PC-3 (cell line): Measurements from ENCODE around the gene EFNA5.

Experiments
- CTCF ChIP-seq: fragments of 300-600 bp; sonication (generic); conservative IDR thresholded peaks from 2 replicates; pipeline ENCODE4 v1.5.1; 2017; ENCODE audit warnings: antibody characterized with exemption, low read depth, mild to moderate bottlenecking, low read length
- EZH2 ChIP-seq: fragments of 300-600 bp; sonication (generic); IDR thresholded peaks from one replicate; pipeline ENCODE4 v1.6.1; 2017; ENCODE audit warnings: antibody characterized with exemption, mild to moderate bottlenecking, low read length; ENCODE audit not compliant: unreplicated experiment

- TF ChIP-seq CTCF (no peak), EZH2 (no peak)
Observed at GRCh38 chr5:107517185-107518033, 153.3 kb downstream of the EFNA5 start.
